ENCODE data around the gene BMPR1B. TPM values are rescaled to one million over a fixed set of nuclear protein-coding genes. Genes with fewer than 3 reads are reported as not detected.
"Not testable (repeated sequence)": the region's sequence is repeated elsewhere in the genome, so short reads cannot be mapped to it uniquely, and the experiment has no call there.

The BMPR1B gene
- total and polyA plus RNA-seq, 10 donors = 0.12 to 2.4 (median 1.2) TPM

- DNase-seq = no peak
- no peaks in the 10 kb centered on the region for H3K36me3 ChIP-seq
- intact Hi-C loops (cut with DNase I; ENCODE audit: low total_unique reads) = no loop called here
- no peaks in the 10 kb centered on the region for H3K9me3 ChIP-seq
- WGBS, 5 donors = 79 to 100% (median 86%) methylated on average over 1 of the region's 1 CpG
- no peaks in the 10 kb centered on the region for H3K4me1 ChIP-seq
- no peak overlapping the region for H3K27ac ChIP-seq
- TF ChIP-seq POLR2AphosphoS5 (IDR thresholded peaks at IDR 0.05) (no peak), POLR2A (IDR thresholded peaks at IDR 0.05) (no peak), CTCF (IDR thresholded peaks at IDR 0.05 in 8 of 11, conservative IDR thresholded peaks at IDR 0.05 in 3 of 11) (no peak)
- H3K4me3 ChIP-seq = no peak overlapping the region
- H3K27me3 ChIP-seq (replicated peaks in 1 of 7) = no peaks in the 10 kb centered on the region
Measured at GRCh38 chr4:94828882-94829281, 71.1 kb downstream of the BMPR1B start.

GRCh38 chr4:94831607-94832006 lies 73.9 kb downstream of the BMPR1B start:
- intact Hi-C loops (cut with DNase I; ENCODE audit: low total_unique reads) = no loop called here
- no peaks in the 10 kb centered on the region for H3K27me3 ChIP-seq (replicated peaks in 1 of 7)
- 71 to 98% (median 86%) methylated on average over 2 of the region's 2 CpGs for WGBS, 5 donors
- H3K9me3 ChIP-seq = no peaks in the 10 kb centered on the region
- H3K4me1 ChIP-seq = no peaks in the 10 kb centered on the region
- no peak overlapping the region for H3K27ac ChIP-seq
- DNase-seq = no peak
- no peak for TF ChIP-seq POLR2AphosphoS5 (IDR thresholded peaks at IDR 0.05)
- TF ChIP-seq CTCF (IDR thresholded peaks at IDR 0.05 in 8 of 11, conservative IDR thresholded peaks at IDR 0.05 in 3 of 11) = no peak
- TF ChIP-seq POLR2A (IDR thresholded peaks at IDR 0.05) = no peak
- H3K36me3 ChIP-seq = no peaks in the 10 kb centered on the region
- H3K4me3 ChIP-seq = no peak overlapping the region

- intact Hi-C loops (cut with DNase I; ENCODE audit: low total_unique reads); H3K27me3 ChIP-seq (replicated peaks in 1 of 7); H3K9me3 ChIP-seq; H3K27ac ChIP-seq; H3K4me3 ChIP-seq; H3K36me3 ChIP-seq; DNase-seq; H3K4me1 ChIP-seq: not testable (repeated sequence)
- WGBS, 5 donors = 92 to 95% (median 93%) methylated on average over 5 of the region's 5 CpGs
Measured at GRCh38 chr4:94832329-94832728, 74.6 kb downstream of the BMPR1B start.

- Histone ChIP-seq H3K27ac (no peak overlapping the region), H3K4me1 (no peaks in the 10 kb centered on the region), H3K4me3 (no peak overlapping the region), H3K27me3 (replicated peaks in 1 of 7) (no peaks in the 10 kb centered on the region), H3K36me3 (no peaks in the 10 kb centered on the region), H3K9me3 (peaks cover 0 to 4% (median 0%) of the 10 kb centered on the region in 8 donors)
- DNase-seq = no peak
- TF ChIP-seq POLR2AphosphoS5 (IDR thresholded peaks at IDR 0.05) (no peak), POLR2A (IDR thresholded peaks at IDR 0.05) (no peak), CTCF (IDR thresholded peaks at IDR 0.05 in 8 of 11, conservative IDR thresholded peaks at IDR 0.05 in 3 of 11) (no peak)
- 58 to 83% (median 75%) methylated on average over 1 of the region's 1 CpG for WGBS, 5 donors
- intact Hi-C loops (cut with DNase I; ENCODE audit: low total_unique reads) = no loop called here
Measured at GRCh38 chr4:94833394-94833793, 75.6 kb downstream of the BMPR1B start.

- Histone ChIP-seq H3K27ac (no peak overlapping the region), H3K36me3 (no peaks in the 10 kb centered on the region), H3K4me3 (no peak overlapping the region), H3K4me1 (no peaks in the 10 kb centered on the region), H3K9me3 (peaks cover 0 to 4% (median 0%) of the 10 kb centered on the region in 8 donors), H3K27me3 (replicated peaks in 1 of 7) (no peaks in the 10 kb centered on the region)
- intact Hi-C loops (cut with DNase I; ENCODE audit: low total_unique reads) = no loop called here
- WGBS, 5 donors = 78 to 92% (median 82%) methylated on average over 1 of the region's 1 CpG
- no peak for DNase-seq
- TF ChIP-seq POLR2A (IDR thresholded peaks at IDR 0.05) (no peak), POLR2AphosphoS5 (IDR thresholded peaks at IDR 0.05) (no peak), CTCF (IDR thresholded peaks at IDR 0.05 in 8 of 11, conservative IDR thresholded peaks at IDR 0.05 in 3 of 11) (no peak)
Measured at GRCh38 chr4:94834501-94834900, 76.7 kb downstream of the BMPR1B start.

GRCh38 chr4:94841166-94841863 lies 83.6 kb downstream of the BMPR1B start:
- H3K27me3 ChIP-seq (replicated peaks in 1 of 7); DNase-seq; H3K4me1 ChIP-seq; intact Hi-C loops (cut with DNase I; ENCODE audit: low total_unique reads); H3K36me3 ChIP-seq; H3K4me3 ChIP-seq; H3K27ac ChIP-seq: not testable (repeated sequence)
- WGBS, 5 donors = 87 to 92% (median 91%) methylated on average over 22 to 29 of the region's 29 CpGs
- H3K9me3 ChIP-seq = peaks cover 0 to 13% (median 2%) of the 10 kb centered on the region in 8 donors
